AG09319 (cell line): ENCODE results near the gene NFIC.

Source experiments
- DNase-seq: peaks from one replicate; pipeline ENCODE4 v3.0.0-alpha.2; 2010; ENCODE audit warnings: low read depth; ENCODE audit errors: extremely low read depth
- TF ChIP-seq, protein P1 (sequence below): IDR thresholded peaks from 2 replicates; pipeline ENCODE4 v1.5.1; 2011; ENCODE audit warnings: low read depth, mild to moderate bottlenecking, inconsistent platforms, low read length, moderate library complexity

NFIC gene

DNA sequence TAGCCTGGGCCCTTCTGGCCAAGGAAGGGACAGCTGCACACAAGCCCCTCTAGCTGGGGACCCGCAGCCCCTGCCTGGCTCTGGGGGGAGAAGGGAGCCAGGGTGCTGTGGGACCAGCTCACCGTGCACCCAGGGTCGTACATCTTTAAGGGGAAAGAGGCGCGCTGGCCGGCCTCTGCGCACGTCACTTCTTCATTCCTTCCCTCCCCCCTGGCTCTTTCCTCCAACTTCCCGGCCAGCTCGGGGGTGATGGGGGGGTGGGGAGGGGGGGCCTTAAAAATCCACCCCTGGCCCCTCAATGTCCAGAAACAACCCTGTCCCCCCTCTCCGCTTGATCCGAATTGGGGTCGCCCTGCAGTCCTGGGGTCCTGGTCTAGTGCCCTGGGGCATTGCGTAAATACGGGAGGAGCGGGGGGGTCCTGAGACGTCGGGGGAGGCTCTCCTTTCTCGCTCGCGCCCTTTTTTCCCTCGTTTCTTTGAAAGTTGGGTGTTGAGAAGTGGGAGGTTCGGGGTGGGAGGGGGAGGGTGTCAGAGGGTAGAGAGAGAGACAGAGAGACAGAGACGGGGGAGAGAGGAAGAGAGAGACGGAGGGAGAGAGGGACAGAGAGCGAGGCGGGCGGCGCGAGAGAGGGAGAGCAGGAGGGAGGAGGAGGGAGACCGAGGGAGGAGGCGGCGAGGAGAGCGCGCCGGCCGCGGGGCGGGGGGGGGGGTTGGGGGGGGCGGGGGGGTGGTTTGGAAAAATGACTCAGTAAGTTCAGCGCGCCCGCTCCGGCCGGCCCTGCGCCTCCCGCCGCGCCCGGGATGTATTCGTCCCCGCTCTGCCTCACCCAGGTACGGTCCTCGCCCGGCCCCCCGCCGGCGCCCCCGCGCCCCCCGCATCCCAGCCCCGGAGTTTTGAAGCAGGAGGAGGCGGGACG, at the start of gene NFIC:
Gene NFIC (plus strand): TSS at position 748 of the 917 bp plus-strand sequence. CDS start 54 bp downstream, at position 802.
- TF ChIP-seq, protein P1, sequence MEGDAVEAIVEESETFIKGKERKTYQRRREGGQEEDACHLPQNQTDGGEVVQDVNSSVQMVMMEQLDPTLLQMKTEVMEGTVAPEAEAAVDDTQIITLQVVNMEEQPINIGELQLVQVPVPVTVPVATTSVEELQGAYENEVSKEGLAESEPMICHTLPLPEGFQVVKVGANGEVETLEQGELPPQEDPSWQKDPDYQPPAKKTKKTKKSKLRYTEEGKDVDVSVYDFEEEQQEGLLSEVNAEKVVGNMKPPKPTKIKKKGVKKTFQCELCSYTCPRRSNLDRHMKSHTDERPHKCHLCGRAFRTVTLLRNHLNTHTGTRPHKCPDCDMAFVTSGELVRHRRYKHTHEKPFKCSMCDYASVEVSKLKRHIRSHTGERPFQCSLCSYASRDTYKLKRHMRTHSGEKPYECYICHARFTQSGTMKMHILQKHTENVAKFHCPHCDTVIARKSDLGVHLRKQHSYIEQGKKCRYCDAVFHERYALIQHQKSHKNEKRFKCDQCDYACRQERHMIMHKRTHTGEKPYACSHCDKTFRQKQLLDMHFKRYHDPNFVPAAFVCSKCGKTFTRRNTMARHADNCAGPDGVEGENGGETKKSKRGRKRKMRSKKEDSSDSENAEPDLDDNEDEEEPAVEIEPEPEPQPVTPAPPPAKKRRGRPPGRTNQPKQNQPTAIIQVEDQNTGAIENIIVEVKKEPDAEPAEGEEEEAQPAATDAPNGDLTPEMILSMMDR: no peak
- peak; percentile 70 for DNase-seq

GRCh38 chr19:3316659-3317207, 49.6 kb upstream of the NFIC start:
- TF ChIP-seq, protein P1: no peak
- DNase-seq: no peak

- TF ChIP-seq, protein P1: no peak
- no peak for DNase-seq
These were observed 46.6 kb upstream of the NFIC start for GRCh38 chr19:3319643-3320353.

DNA sequence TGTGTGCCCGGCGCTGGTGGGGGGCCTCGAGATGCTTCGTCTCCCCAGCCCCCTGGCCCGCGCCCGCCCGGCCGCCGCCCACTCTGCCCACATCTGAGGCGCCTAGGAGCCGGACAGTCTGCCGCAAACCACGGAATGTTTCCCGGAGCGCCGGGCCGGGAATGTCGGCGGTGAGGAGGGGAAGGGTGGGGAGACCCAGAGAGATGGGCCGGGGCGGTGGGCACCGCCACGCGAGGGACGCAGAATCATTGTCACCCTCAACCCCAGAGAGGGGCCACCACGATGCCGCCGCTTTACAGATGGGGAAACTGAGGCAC, 46.1 kb upstream of the NFIC start:
- no peak for DNase-seq
- TF ChIP-seq, protein P1: no peak

- DNase-seq: no peak
- TF ChIP-seq, protein P1: no peak
These were observed 45.5 kb upstream of the NFIC start for GRCh38 chr19:3320853-3321252.

- no peak for DNase-seq
- TF ChIP-seq, protein P1: no peak
These were observed 44.7 kb upstream of the NFIC start for GRCh38 chr19:3321696-3322095.
